ENCODE measurements around the gene MCC. TPM values are rescaled to one million over a fixed set of nuclear protein-coding genes. Genes with fewer than 3 reads are reported as not detected.

MCC gene
- 13.0 and 14.0 TPM in 2 replicates for total RNA-seq
- long read RNA-seq, partial matches to known transcripts, result 4 of 11 reads
- long read RNA-seq, other reads (novel, unspliced or antisense), result 7 of 11 reads

DNA sequence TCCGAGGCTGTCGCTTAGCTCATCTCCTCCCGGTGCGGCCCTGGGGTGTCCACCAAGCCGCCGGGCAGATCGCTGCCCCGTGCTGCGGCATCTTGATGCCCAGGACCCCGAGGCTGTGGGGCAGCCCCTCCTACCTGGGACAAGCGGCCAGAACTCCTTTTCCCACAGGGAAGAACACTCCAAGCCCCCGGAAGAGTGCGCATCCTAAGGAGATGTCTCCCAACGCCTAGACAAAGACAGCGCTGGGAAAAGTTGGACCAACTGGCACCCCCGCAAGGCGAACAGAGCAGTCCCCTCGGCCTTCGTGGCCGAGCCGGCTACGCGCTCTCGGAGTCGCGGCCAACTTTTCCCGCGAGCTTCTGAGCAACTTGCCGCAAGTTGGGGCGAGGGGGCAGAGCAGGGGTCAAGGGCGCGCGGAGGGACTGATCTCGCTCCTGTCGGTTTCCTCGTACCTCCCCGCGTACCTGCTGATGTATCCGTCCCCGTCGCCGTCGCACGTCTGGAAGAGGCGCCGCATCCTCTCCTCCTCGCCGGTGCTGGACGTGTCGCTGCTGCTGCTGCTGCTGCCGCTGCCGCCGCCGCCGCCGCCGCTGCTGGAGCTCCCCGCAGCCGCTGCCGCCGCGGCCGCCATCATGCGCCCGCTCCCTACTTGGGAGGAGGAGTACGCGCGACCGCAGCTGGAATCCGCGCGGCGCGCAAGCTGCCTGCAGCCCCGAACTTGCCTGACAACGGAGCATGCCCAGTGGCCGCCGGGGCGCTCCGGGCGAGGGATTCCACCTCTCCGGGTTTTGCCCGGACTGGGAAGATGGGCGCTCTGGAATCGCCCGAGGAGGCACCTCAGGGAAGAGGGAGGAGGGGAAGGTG lies at the start of gene MCC:
Gene MCC (minus strand): TSS at position 673 of the 864 bp plus-strand sequence.
- Mint-ChIP-seq H3K4me1 (ENCODE audit: unreplicated experiment) (peaks cover 21% of the 10 kb centered on the region), H3K36me3 (ENCODE audit: unreplicated experiment) (peaks cover 2% of the 10 kb centered on the region), H3K27me3 (ENCODE audit: unreplicated experiment) (no peaks in the 10 kb centered on the region), H3K4me3 (ENCODE audit: unreplicated experiment) (peak within 1 kb of the TSS; percentile 94), H3K9me3 (ENCODE audit: unreplicated experiment) (peaks cover 7% of the 10 kb centered on the region), H3K27ac (ENCODE audit: unreplicated experiment) (peak within 1 kb of the TSS; percentile 91)
- DNase-seq (ENCODE audit: extremely low spot score, unreplicated experiment), result peak; percentile 96
- TF ChIP-seq, protein P1, sequence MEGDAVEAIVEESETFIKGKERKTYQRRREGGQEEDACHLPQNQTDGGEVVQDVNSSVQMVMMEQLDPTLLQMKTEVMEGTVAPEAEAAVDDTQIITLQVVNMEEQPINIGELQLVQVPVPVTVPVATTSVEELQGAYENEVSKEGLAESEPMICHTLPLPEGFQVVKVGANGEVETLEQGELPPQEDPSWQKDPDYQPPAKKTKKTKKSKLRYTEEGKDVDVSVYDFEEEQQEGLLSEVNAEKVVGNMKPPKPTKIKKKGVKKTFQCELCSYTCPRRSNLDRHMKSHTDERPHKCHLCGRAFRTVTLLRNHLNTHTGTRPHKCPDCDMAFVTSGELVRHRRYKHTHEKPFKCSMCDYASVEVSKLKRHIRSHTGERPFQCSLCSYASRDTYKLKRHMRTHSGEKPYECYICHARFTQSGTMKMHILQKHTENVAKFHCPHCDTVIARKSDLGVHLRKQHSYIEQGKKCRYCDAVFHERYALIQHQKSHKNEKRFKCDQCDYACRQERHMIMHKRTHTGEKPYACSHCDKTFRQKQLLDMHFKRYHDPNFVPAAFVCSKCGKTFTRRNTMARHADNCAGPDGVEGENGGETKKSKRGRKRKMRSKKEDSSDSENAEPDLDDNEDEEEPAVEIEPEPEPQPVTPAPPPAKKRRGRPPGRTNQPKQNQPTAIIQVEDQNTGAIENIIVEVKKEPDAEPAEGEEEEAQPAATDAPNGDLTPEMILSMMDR (IDR thresholded peaks at IDR 0.05), result no peak

DNA sequence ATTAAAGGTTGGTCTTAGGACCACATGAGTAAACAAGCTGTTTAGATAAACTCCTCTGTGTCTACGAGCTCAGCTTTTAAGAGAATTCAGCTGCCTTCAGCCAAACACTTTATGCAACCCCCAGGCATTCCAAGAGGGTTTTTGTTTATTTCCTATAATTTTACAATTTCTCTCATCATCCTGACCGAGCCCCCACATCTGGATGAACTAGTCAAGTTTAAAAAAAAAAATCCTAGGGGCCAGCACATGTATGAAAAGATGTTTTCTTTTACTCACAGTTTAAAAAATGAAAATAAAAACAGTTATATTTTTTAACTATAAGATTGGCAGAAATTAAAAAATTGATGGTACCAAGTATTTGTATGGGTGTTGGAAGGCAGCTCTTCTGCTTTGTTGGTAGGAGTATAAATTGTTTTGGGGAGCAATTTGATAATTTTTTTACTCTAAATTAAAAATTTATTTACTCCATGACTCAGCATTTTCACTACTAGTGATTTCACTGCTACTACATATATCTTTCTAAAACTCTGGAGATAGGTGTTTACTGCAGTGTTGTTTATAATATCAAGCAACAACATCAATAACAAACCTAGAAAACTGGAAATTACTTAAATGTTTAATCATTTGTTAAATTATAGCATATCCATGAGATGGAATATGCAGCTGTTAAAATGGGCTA lies 43.4 kb upstream of the MCC start:
- no peak overlapping the region for H3K4me3 Mint-ChIP-seq (ENCODE audit: unreplicated experiment)
- H3K27ac Mint-ChIP-seq (ENCODE audit: unreplicated experiment), result no peak overlapping the region
- DNase-seq (ENCODE audit: extremely low spot score, unreplicated experiment), result no peak
- peaks cover 19% of the 10 kb centered on the region for H3K9me3 Mint-ChIP-seq (ENCODE audit: unreplicated experiment)
- H3K36me3 Mint-ChIP-seq (ENCODE audit: unreplicated experiment), result peaks cover 42% of the 10 kb centered on the region
- TF ChIP-seq, protein P1 (IDR thresholded peaks at IDR 0.05), result no peak
- peaks cover 16% of the 10 kb centered on the region for H3K4me1 Mint-ChIP-seq (ENCODE audit: unreplicated experiment)
- no peaks in the 10 kb centered on the region for H3K27me3 Mint-ChIP-seq (ENCODE audit: unreplicated experiment)

DNA sequence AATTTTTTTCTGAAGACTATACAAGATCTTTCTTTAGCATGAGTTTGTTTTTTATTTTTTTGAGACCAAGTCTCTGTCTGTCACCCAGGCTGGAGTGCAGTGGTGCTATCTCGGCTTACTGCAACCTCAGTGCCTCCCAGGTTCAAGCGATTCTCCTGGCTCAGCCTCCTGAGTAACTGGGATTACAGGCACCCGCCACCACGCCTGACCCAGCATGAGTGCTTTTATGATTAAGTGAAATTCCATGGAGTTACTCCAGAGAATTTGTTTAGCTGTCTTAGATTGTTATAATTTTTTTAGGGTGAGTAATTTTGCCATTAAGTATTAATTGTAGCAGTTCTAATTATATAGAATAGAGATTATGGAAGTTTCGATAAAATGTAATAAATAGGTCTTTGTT lies 39.5 kb upstream of the MCC start:
- no peaks in the 10 kb centered on the region for H3K27me3 Mint-ChIP-seq (ENCODE audit: unreplicated experiment)
- H3K4me3 Mint-ChIP-seq (ENCODE audit: unreplicated experiment), result no peak overlapping the region
- no peak for DNase-seq (ENCODE audit: extremely low spot score, unreplicated experiment)
- H3K36me3 Mint-ChIP-seq (ENCODE audit: unreplicated experiment), result peaks cover 19% of the 10 kb centered on the region
- peaks cover 21% of the 10 kb centered on the region for H3K4me1 Mint-ChIP-seq (ENCODE audit: unreplicated experiment)
- no peak overlapping the region for H3K27ac Mint-ChIP-seq (ENCODE audit: unreplicated experiment)
- TF ChIP-seq, protein P1 (IDR thresholded peaks at IDR 0.05), result no peak
- peaks cover 16% of the 10 kb centered on the region for H3K9me3 Mint-ChIP-seq (ENCODE audit: unreplicated experiment)

DNA sequence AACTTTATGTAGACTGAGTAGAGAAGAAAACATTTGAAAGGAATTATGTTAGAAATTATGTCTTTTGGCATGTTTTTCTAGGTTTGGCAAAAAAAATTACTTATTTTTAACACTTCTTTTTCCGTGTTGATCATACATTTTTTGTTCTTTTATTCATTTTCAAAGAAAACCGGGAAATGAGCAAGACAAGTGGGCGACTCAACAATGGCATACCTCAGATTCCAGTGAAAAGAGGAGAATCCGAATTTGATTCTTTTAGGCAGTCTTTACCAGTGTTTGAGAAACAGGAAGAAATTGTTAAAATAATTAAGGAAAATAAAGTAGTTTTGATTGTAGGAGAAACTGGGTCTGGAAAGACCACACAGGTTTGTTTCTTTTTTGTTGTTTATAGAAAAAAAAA lies 38.2 kb upstream of the MCC start:
- TF ChIP-seq, protein P1 (IDR thresholded peaks at IDR 0.05), result no peak
- Mint-ChIP-seq H3K9me3 (ENCODE audit: unreplicated experiment) (peaks cover 11% of the 10 kb centered on the region), H3K36me3 (ENCODE audit: unreplicated experiment) (peaks cover 15% of the 10 kb centered on the region), H3K27me3 (ENCODE audit: unreplicated experiment) (no peaks in the 10 kb centered on the region), H3K4me1 (ENCODE audit: unreplicated experiment) (peaks cover 21% of the 10 kb centered on the region), H3K4me3 (ENCODE audit: unreplicated experiment) (no peak overlapping the region), H3K27ac (ENCODE audit: unreplicated experiment) (peak overlapping the region; percentile 7)
- no peak for DNase-seq (ENCODE audit: extremely low spot score, unreplicated experiment)

DNA sequence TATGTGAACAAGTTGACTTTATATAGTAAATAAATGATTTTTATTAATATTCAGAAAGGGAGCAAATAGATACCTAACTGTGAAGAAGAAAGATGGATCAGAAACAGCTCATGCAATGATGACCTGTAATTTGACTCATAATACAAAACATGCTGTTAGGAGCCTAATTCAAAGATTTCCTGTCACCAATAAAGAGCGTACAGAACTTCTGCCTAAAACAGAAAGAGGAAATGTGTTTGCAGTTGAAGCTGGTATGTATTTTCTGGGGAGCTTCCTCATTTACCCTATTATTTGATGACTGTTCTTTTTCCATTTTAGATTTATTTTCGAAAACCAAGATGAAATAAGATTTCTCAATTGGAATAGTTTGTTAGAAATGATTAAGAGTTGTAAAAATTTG lies 36.7 kb upstream of the MCC start:
- Mint-ChIP-seq H3K9me3 (ENCODE audit: unreplicated experiment) (no peaks in the 10 kb centered on the region), H3K4me3 (ENCODE audit: unreplicated experiment) (no peak overlapping the region), H3K36me3 (ENCODE audit: unreplicated experiment) (peaks cover 11% of the 10 kb centered on the region), H3K4me1 (ENCODE audit: unreplicated experiment) (peaks cover 23% of the 10 kb centered on the region), H3K27ac (ENCODE audit: unreplicated experiment) (no peak overlapping the region), H3K27me3 (ENCODE audit: unreplicated experiment) (no peaks in the 10 kb centered on the region)
- TF ChIP-seq, protein P1 (IDR thresholded peaks at IDR 0.05), result no peak
- no peak for DNase-seq (ENCODE audit: extremely low spot score, unreplicated experiment)

Data from osteocyte (in vitro differentiated cells).